ENCODE measurements around the gene CYP17A1. TPM values are rescaled to one million over a fixed set of nuclear protein-coding genes. Genes with fewer than 3 reads are reported as not detected.

CYP17A1 gene
- total and polyA plus RNA-seq, 7 donors = 0.92 to 3.0 TPM; not detected in 5

GRCh38 chr10:102782673-102783551, 54.3 kb downstream of the CYP17A1 start:
- DNase-seq = peak; percentile 95
- peak overlapping the region; percentile 84 to 99 (median 94) for H3K27ac ChIP-seq
- TF ChIP-seq EP300 (IDR thresholded peaks at IDR 0.05) = peak in 2 of 4 donors; percentile 82 to 91
- TF ChIP-seq POLR2AphosphoS5 (IDR thresholded peaks at IDR 0.05) = peak; percentile 14 to 61 (median 55)
- peak in 1 of 2 donors; percentile 13 for TF ChIP-seq POLR2A (IDR thresholded peaks at IDR 0.05)
- peak in 1 of 4 experiments; percentile 16 for TF ChIP-seq CTCF (IDR thresholded peaks at IDR 0.05)
- intact Hi-C loops (cut with DNase I) = loop anchor here (2.0 kb wide), 1 partner anchor 18 kb away; no protein-coding TSS in a partner anchor
- peak overlapping the region in 2 of 4 donors; percentile 10 to 17 for H3K4me3 ChIP-seq
- peaks cover 0 to 92% (median 79%) of the 10 kb centered on the region in 4 donors for H3K4me1 ChIP-seq
- H3K36me3 ChIP-seq = no peaks in the 10 kb centered on the region
- WGBS, 2 donors = 71 to 77% methylated on average over 18 of the region's 18 CpGs
- H3K9me3 ChIP-seq = no peaks in the 10 kb centered on the region
- H3K27me3 ChIP-seq = no peaks in the 10 kb centered on the region

- Histone ChIP-seq H3K4me1 (peaks cover 0 to 98% (median 87%) of the 10 kb centered on the region in 4 donors), H3K27ac (peak overlapping the region; percentile 84 to 99 (median 94)), H3K4me3 (no peak overlapping the region), H3K9me3 (no peaks in the 10 kb centered on the region), H3K36me3 (no peaks in the 10 kb centered on the region), H3K27me3 (no peaks in the 10 kb centered on the region)
- no peak for DNase-seq
- TF ChIP-seq EP300 (IDR thresholded peaks at IDR 0.05) (no peak), POLR2A (IDR thresholded peaks at IDR 0.05) (no peak), CTCF (IDR thresholded peaks at IDR 0.05) (no peak), POLR2AphosphoS5 (IDR thresholded peaks at IDR 0.05) (peak in 1 of 4 donors; percentile 34)
- WGBS, 2 donors = 86 to 88% methylated on average over 6 of the region's 6 CpGs
- intact Hi-C loops (cut with DNase I) = loop anchor here (2.0 kb wide), 1 partner anchor 19 kb away; no protein-coding TSS in a partner anchor
Measured at GRCh38 chr10:102781921-102782557, 55.2 kb downstream of the CYP17A1 start.

DNA sequence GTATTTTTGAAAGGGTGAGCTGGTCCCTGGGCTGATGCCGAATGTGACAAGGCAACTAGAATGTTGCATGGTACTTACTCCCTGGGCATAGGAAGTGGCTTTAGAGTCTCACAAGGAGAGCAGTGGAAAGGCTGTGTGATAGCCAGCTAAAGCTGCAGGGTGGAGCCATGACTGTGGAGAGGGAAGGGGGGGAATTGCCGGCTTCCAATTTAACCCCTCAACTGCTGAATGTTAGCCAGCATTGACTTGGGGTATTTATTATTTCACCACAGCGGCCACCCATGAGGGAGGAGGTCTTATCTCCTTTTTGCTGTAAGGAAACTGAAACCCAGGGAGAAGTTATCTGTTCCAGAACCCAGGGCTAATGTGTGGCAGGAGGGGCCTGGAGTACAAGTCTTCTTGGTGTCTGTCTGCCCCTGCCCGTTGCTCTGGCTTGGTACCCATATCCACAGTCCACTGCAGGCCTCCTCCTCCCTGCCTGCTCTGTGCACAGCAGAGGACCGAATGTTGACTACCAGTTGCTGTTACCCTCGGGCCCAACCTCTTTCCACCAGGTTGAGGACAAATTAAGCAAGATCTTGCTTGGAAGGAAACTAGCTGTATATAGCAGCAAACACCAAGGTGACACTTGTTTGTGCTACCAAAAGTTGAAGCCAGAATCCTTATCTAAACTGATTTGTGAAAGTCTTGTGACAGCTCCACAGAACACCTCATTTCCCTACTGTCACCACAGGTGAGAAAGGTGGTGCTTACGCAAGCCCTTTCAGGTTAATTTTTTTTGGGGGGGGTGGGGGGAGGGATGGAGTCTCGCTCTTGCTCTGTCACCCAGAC, 55.9 kb downstream of the CYP17A1 start:
- 71 to 73% methylated on average over 8 of the region's 8 CpGs for WGBS, 2 donors
- intact Hi-C loops (cut with DNase I) = no loop called here
- H3K9me3 ChIP-seq = no peaks in the 10 kb centered on the region

More for the DNA sequence above, 55.9 kb downstream of the CYP17A1 start:
- Histone ChIP-seq H3K36me3 (no peaks in the 10 kb centered on the region), H3K27ac (peak overlapping the region; percentile 84 to 99 (median 94)), H3K27me3 (no peaks in the 10 kb centered on the region), H3K4me3 (no peak overlapping the region), H3K4me1 (peaks cover 0 to 98% (median 83%) of the 10 kb centered on the region in 4 donors)
- no peak for TF ChIP-seq EP300 (IDR thresholded peaks at IDR 0.05)
- TF ChIP-seq POLR2A (IDR thresholded peaks at IDR 0.05) = no peak
- no peak for TF ChIP-seq POLR2AphosphoS5 (IDR thresholded peaks at IDR 0.05)
- no peak for TF ChIP-seq CTCF (IDR thresholded peaks at IDR 0.05)
- no peak for DNase-seq

Small RNA genes lying within 50 kb of the gene (small RNA-seq; reads per million reads assigned to genes)
- gene AS3MT (0 reads per million in 3 donors), gene RF00026 (0 reads per million in 3 donors), gene RNU6-1231P (0 reads per million in 3 donors)

Other genes starting within 250 kb of the CYP17A1 start
- gene TRIM8, start 192.9 kb downstream of the CYP17A1 start, total RNA-seq = 10 to 100 TPM; 58.9 to 88.6 (median 67.1) TPM
- 10 to 100 TPM; 25.0 to 53.0 (median 46.8) TPM for gene TRIM8, start 192.9 kb downstream of the CYP17A1 start, polyA plus RNA-seq
- 10 to 100 TPM in 2 of 4 donors, 1 to 10 TPM in 2; 7.3 to 12.0 (median 9.3) TPM for gene ARL3, start 123.0 kb downstream of the CYP17A1 start, total RNA-seq
- gene ARL3, start 123.0 kb downstream of the CYP17A1 start, polyA plus RNA-seq = 1 to 10 TPM; 4.6 to 8.4 (median 5.4) TPM
- 1 to 10 TPM in 2 of 4 donors, under 1 TPM in 2; 0.66 to 6.1 (median 1.5) TPM for gene SFXN2, start 122.8 kb downstream of the CYP17A1 start, total RNA-seq
- gene SFXN2, start 122.8 kb downstream of the CYP17A1 start, polyA plus RNA-seq = 10 to 100 TPM in 1 of 3 donors, 1 to 10 TPM in 2; 2.4 to 11.6 (median 3.0) TPM
- 100 to 1,000 TPM in 2 of 4 donors, 10 to 100 TPM in 2; 83.8 to 148 (median 115) TPM for gene WBP1L, start 93.5 kb downstream of the CYP17A1 start, total RNA-seq
- gene WBP1L, start 93.5 kb downstream of the CYP17A1 start, polyA plus RNA-seq = 10 to 100 TPM; 22.9 to 39.3 (median 25.8) TPM
- 10 to 100 TPM; 27.0 to 52.1 (median 38.2) TPM for gene BORCS7, start 16.8 kb upstream of the CYP17A1 start, total RNA-seq
- gene BORCS7, start 16.8 kb upstream of the CYP17A1 start, polyA plus RNA-seq = 10 to 100 TPM; 27.4 to 46.0 (median 31.8) TPM
- gene AS3MT, start 32.1 kb upstream of the CYP17A1 start, total RNA-seq = 10 to 100 TPM in 1 of 4 donors, 1 to 10 TPM in 3; 5.0 to 11.9 (median 7.5) TPM
- 1 to 10 TPM in 1 of 3 donors, under 1 TPM in 1, not detected in 1; 0.60 to 1.9 TPM for gene AS3MT, start 32.1 kb upstream of the CYP17A1 start, polyA plus RNA-seq
- gene CNNM2, start 80.9 kb upstream of the CYP17A1 start, total RNA-seq = 10 to 100 TPM in 1 of 4 donors, 1 to 10 TPM in 3; 3.6 to 11.1 (median 6.0) TPM
- 1 to 10 TPM; 2.4 to 7.0 (median 2.5) TPM for gene CNNM2, start 80.9 kb upstream of the CYP17A1 start, polyA plus RNA-seq

All from sigmoid colon (tissue), 7 donors.